Gastrocnemius medialis (tissue), 4 donors: ENCODE measurements around the gene VAV2.

Experiments used
- CTCF ChIP-seq, 5 experiments: fragments of 450-650 bp in 3 of 5; fragments of 200-600 bp in 2 of 5; sonication (generic) in 2 of 5; IDR thresholded peaks in 4 of 5; conservative IDR thresholded peaks in 1 of 5; 1 replicate in 4 of 5; 2 replicates in 1 of 5; pipeline ENCODE4 v1.5.1; 2016 to 2019; ENCODE audit warnings: antibody characterized with exemption in 5 of 5, mild to moderate bottlenecking in 3 of 5, moderate library complexity in 3 of 5
- POLR2A ChIP-seq, 2 donors: fragments of 450-650 bp; IDR thresholded peaks; one replicate each; pipeline ENCODE4 v1.6.1; 2017; ENCODE audit warnings: antibody characterized with exemption in 2 of 2, mild to moderate bottlenecking in 2 of 2, moderate library complexity in 2 of 2

- TF ChIP-seq CTCF (IDR thresholded peaks at IDR 0.05 in 4 of 5, conservative IDR thresholded peaks at IDR 0.05 in 1 of 5) (no peak), POLR2A (IDR thresholded peaks at IDR 0.05) (no peak)
Observed at GRCh38 chr9:133976191-133976861, 15.8 kb downstream of the VAV2 start.
